SH-SY5Y (cell line): Measurements from ENCODE around the gene GFPT1.

Source experiments
- GATA2 ChIP-seq: IDR thresholded peaks from 2 replicates; pipeline ENCODE4 v1.6.1; 2011; ENCODE audit warnings: mild to moderate bottlenecking, low read depth, low read length
- GATA3 ChIP-seq: IDR thresholded peaks from 2 replicates; pipeline ENCODE4 v1.6.1; 2011; ENCODE audit warnings: low read depth, mild to moderate bottlenecking, low read length, moderate library complexity

- TF ChIP-seq GATA2 (no peak), GATA3 (no peak)
Observed at GRCh38 chr2:69308338-69308737, 78.7 kb downstream of the GFPT1 start.
